Kidney capillary endothelial cell (primary cell): ENCODE results near the gene TBX19.
"Not testable (repeated sequence)": the region's sequence is repeated elsewhere in the genome, so short reads cannot be mapped to it uniquely, and the experiment has no call there.

Experiments
- DNase-seq: peaks from one replicate; pipeline ENCODE4 v3.0.0-alpha.2; 2018; ENCODE audit warnings: low spot score

The TBX19 gene

DNA sequence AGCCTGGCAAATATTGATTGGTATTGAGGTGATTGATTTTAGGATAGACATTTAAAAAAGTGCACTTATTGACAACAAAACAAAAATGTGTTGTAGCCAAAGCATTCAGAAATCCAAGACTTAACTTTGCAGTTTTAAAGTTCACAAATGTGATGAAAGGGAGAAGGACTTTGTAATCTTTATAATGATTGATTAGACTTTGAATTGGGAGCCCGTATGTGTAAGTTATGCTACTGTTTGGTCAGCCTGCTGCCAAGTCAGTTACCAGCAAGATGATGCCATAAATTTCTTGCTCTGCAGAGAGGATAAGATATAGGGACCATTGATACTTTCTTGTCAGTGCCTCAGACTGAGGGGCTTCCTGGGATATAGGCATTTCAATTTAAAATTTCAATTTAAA, 39.5 kb downstream of the TBX19 start:
- DNase-seq, result no peak

- peak; percentile 69 for DNase-seq
Observed at GRCh38 chr1:168320800-168321450, 40.2 kb downstream of the TBX19 start.

- peak; percentile 24 for DNase-seq
Observed at GRCh38 chr1:168321945-168322344, 41.3 kb downstream of the TBX19 start.

DNA sequence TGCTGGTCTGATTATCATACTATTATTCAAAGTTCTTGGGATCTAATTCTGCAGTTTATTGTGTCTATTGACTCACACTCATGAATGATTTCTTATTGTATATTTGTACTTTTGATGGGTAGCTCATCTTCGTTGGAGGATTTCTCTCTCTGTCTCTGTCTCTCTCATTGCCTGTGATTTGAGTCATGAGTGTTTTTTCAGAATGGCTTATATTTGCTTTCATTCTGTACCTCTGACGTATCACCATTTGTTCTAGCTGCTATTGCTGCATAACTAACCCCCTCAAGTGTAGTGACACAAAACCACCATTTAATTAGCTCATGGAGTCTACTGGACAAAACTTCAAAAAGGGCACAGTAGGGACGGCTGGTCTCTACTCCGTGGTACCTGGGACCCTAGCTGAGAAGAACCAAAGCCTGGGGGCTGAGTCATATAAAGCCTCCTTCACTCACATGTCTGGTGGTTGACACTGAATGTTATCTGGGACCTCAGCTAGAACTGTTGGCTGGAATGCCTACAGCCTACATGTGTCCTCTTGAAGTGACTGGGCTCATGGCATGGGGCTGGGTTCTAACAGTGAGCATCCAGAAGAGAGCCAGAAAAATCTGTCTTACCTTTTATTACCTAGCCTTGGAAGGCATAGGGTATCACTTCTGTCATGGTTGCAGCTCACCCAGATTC, 44.2 kb downstream of the TBX19 start:
- DNase-seq, result no peak

GRCh38 chr1:168328731-168329364, 48.2 kb downstream of the TBX19 start:
- DNase-seq, result no peak

DNA sequence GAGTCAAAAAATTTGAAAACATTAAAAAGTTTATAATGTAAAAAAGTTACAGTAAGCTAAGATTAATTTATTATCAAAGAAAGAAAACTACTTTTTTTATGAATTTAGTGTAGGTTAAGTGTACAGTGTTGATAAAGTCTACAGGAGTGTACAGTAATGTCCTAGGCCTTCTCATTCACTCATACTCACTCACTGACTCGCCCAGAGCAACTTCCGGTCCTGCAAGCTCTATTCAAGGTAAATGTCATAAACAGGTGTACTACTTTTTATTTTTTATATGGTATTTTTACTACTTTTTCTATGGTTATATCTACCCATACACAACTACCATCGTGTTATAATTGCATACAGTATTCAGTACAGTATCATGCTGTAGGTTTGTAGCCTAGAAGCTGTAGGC, 49.6 kb downstream of the TBX19 start:
- DNase-seq, result no peak

GRCh38 chr1:168331569-168331968, 50.9 kb downstream of the TBX19 start:
- no peak for DNase-seq

GRCh38 chr1:168333562-168334276, 53.0 kb downstream of the TBX19 start:
- DNase-seq, result no peak

- no peak for DNase-seq
Observed at GRCh38 chr1:168335500-168335899, 54.8 kb downstream of the TBX19 start.

DNA sequence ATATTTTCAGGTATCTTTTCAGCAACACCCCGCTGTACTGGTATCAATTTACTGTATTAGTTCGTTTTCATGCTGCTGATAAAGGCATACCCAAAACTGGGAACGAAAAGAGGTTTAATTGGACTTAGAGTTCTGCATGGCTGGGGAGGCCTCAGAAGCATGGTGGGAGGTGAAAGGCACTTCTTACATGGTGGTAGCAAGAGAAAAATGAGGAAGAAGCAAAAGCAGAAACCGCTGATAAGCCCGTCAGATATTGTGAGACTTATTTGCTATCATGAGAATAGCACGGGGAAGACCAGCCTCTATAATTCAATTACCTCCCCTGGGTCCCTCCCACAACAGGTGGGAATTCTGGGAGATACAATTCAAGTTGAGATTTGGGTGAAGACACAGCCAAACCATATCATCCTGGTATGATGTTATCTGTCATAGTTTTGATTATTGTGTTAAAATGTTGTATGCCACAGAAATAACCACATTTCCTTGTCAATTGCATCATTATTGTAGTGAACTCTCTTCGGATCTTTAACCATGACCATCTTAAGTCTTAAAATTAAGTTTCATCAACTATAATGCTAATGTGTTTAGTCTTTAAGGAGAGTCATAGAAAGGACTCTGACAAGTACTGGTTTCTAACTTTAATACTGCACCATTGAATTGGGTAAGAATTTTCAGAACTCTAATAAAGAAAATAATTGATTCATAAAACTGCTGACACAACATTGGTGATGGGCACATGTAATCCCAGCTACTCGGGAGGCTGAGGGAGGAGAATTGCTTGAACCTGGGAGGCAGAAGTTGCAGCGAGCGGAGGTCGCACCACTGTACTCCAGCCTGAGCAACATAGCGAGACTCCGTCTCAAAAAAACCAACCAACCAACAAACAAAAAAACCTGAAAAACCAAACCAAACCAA, 58.2 kb downstream of the TBX19 start:
- no peak for DNase-seq

GRCh38 chr1:168340781-168341482, 60.3 kb downstream of the TBX19 start:
- DNase-seq, result no peak

DNA sequence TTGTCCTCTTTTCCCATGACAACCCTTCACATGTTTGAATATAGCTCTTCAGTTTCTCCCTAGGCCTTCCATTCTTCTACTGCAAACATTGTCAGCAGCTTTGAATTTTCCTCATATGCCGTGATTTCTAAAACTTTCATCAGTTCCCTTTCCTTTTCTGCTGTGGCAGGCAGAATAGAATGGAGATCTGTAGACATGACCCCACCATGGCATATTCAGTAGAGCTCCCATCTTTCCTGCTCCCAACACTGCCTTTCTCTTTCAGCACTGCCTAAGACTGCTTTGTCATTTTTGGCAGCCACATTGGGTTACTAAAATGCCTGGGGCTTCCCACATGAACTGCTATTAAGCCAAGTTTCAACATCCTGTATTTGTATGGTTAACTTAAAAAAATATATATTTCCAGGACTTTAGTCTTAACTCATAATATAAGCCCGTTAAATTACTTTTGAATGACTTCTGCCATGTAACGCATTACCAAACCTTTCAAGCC, 60.9 kb downstream of the TBX19 start:
- no peak for DNase-seq

DNA sequence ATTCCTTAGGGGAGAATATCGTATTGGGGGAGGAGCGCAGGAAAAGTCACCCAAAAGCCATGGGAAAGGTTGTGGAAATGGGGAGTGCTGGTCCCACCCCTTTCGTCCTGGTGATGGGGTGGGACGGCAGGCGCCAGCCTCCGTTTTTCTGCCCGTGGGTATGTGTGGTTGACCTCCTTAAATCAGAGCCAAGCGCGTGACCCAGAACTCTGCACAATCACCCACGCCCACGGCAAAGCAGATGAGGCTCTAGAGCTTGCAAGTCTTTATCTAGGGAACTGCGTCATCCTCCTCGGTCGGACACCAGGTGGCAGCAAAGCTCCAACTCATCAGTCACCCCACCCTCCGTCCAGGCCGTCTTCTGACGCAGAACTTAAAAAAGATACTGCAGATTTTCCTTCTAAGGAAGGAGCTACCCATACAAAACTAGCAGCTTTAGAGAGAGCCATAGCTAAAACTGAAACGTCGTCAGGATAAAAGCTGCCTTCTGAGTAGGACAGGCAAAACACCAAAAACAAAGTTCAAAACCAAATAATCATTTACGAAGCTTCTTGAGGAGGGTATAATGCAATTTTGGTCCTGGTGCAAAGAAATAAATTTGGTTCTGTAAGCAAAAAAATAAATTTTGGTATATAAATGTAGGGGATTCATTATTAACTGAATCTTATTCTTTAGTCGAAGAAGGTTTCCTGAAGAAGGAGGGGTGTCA, 62.0 kb downstream of the TBX19 start:
- peak; percentile 82 for DNase-seq

DNA sequence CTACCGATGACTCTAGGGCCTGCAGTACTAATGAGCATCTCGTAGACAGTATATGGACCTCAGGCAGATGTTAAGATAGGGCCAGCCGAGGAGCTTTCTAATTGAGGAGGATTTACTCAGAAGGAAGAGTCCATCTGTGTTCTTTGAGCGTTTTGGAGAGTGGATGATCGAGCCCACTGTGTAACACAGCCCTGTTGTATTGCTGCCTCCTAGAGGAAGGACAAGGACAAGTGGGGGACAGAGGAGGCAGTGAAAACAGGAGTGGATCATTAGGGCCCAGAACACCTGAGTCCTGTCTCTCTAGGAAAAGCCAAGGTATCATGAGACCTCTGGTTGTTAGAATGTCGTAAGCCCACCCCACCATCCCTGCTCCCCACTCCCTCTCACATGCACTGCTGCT, 62.9 kb downstream of the TBX19 start:
- no peak for DNase-seq

DNA sequence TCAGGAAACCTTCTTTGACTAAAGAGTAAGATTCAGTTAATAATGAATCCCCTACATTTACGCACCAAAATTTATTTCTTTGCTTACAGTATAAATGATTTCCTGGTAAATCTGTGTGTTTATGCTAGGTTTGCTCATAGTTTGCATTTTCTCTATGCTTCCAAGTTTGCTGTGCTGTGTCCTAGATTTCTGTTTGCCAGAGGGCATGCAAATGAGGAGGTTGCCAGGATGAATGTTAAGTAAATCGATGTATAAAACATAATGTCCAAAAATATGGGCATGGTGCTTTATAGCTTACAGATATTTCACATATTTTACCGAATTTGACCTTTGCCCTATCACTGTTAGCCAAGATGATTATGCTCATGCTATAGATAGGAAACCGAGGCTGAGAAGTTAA, 63.8 kb downstream of the TBX19 start:
- no peak for DNase-seq

- no peak for DNase-seq
Observed at GRCh38 chr1:168345939-168346338, 65.3 kb downstream of the TBX19 start.

- DNase-seq, result no peak
Observed at GRCh38 chr1:168347630-168348029, 67.0 kb downstream of the TBX19 start.

DNA sequence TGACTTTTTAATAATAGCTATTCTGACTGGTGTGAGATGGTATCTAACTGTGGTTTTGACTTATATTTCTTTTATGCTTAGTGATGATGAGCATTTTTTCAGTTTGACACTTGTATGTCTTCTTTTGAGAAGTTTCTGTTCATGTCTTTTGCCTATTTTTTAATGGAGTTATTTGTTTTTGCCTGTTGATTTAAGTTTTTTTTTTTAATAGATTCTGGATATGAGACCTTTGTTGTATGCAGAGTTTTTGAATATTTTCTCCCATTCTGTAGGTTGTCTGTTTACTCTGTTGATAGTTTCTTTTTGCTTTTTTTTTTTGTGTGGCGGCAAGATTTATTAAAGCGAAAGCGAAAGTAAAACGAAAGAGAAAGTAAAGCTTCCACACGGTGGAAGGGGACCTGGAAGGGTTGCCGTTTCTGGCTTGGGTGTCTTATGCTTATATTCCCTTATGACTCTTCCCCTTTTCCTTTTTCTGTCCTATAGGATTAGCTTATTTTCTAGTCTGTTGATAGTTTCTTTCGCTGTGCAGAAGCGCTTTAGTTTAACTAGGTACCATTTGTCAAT, 67.6 kb downstream of the TBX19 start:
- no peak for DNase-seq

DNA sequence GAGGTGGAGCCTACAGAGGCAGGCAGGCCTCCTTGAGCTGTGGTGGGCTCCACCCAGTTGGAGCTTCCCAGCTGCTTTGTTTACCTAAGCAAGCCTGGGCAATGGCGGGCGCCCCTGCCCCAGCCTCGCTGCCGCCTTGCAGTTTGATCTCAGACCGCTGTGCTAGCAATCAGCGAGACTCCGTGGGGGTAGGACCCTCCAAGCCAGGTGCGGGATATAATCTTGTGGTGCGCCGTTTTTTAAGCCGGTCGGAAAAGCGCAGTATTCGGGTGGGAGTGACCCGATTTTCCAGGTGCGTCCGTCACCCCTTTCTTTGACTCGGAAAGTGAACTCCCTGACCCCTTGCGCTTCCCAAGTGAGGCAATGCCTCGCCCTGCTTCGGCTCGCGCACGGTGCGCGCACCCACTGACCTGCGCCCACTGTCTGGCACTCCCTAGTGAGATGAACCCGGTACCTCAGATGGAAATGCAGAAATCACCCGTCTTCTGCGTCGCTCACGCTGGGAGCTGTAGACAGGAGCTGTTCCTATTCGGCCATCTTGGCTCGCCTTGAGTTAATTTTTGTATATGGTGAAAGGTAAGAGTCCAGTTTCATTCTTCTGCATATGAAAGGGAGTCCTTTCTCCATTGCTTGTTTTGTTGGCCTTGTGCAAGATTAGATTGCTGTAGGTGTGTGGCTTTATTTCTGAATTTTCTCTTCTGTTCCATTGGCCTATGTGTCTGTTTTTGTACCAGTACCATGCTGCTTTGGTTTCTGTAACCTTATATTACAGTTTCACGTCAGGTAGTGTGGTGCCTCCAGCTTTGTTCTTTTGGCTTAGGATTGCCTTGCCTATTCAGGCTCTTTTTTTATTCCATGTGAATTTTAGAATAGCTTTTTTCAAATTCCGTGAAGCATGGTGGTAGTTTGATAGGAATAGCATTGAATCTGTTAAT, 73.9 kb downstream of the TBX19 start:
- not testable (repeated sequence) for DNase-seq
